T-helper 22 cell (primary cell): ENCODE measurements around the gene CERKL.
"Not testable (repeated sequence)": the region's sequence is repeated elsewhere in the genome, so short reads cannot be mapped to it uniquely, and the experiment has no call there.

Experiments used
- DNase-seq: peaks from one replicate; pipeline ENCODE4 v3.0.0-alpha.2; 2020; ENCODE audit warnings: low read depth

CERKL gene, protein sequence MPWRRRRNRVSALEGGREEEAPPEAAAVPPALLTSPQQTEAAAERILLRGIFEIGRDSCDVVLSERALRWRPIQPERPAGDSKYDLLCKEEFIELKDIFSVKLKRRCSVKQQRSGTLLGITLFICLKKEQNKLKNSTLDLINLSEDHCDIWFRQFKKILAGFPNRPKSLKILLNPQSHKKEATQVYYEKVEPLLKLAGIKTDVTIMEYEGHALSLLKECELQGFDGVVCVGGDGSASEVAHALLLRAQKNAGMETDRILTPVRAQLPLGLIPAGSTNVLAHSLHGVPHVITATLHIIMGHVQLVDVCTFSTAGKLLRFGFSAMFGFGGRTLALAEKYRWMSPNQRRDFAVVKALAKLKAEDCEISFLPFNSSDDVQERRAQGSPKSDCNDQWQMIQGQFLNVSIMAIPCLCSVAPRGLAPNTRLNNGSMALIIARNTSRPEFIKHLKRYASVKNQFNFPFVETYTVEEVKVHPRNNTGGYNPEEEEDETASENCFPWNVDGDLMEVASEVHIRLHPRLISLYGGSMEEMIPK

DNA sequence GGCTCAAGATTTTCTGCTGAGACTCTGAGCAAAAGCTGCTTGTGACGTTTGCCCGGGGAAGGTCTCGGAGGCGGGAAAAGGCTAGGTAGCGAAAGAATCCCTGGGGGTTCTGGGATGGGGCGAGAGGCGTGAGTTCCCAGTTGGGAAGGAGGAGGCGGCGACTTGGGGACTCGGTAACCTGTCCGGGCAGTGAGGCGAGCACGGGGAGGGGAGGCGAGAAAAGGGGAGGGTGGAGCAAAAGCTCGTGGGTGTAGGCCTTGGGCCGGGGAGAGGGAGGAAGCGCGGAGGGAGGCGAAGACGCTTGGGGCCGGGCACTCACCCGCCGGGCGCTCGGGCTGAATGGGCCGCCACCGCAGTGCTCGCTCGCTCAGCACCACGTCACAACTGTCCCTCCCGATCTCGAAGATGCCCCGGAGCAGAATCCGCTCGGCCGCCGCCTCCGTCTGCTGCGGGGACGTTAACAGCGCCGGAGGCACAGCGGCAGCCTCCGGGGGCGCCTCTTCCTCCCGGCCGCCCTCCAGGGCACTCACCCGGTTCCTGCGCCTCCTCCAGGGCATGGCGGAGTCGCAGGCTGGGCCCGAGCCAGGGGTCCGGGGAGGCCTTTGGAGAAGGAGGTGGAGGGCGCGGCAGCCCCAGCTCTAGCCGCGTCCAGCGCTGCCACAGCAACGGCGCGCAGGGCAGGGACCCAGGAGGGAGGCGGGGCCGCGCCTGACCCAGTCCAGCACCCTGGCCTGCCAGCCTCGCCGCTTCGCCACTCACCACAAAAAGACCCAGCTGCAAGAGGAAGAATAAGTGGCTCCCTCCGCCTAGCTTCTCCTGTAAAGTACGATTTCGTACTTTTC lies at the start of gene CERKL:
Gene CERKL (minus strand): TSS at position 656 of the 842 bp plus-strand sequence. CDS start 99 bp downstream, at position 557.
- DNase-seq = no peak

DNA sequence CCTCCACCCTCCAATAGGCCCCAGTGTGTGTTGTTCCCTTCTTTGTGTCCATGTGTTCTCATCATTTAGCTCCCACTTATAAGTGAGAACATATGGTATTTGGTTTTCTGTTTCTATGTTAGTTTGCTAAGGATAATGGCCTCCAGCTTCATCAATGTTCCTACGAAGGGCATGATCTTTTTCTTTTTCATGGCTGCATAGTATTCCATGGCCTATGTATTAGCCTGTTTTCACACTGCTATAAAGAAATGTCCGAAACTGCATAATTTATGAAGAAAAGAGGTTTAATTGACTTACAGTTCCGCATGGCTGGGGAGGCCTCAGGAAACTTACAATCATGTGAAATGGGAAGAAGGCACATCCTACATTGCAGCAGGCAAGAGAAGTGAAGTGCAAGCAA lies 45.6 kb upstream of the CERKL start:
- not testable (repeated sequence) for DNase-seq

DNA sequence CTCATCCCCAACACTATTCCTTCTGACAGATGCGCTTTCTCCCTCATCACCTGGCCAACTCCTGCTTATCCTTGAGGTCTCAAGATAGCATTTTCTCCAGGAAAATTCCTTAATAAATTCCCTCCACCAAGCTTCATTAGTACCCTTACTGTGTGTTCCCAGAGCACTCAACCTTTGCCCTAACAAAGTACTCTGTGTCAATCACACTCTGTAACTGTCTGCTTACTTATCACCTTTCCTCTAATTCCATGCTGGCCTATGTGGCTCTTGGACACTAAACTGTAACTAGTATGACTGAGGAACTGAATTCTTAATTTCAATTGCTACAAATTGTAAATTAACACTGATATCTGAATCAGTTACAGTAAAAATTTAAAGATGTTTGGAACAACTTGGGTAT lies 41.3 kb upstream of the CERKL start:
- no peak for DNase-seq

DNA sequence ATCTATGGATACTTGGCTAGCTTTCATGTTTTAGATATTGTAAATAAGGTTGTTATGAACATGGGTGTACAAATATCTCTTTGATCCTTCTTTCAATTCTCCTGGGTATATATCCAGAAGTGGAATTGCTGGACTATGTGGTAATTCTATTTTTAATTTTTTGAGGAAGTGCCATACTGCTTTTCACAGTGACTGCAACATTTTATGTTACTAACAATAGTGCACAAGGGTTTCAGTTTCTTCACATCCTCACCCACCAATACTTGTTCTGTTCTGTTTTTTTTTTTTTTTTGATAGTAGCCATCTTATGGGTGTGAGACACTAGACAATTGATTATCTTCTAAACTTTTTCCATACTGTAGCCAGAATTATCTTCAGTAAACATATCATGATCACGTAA lies 40.7 kb upstream of the CERKL start:
- no peak for DNase-seq

DNA sequence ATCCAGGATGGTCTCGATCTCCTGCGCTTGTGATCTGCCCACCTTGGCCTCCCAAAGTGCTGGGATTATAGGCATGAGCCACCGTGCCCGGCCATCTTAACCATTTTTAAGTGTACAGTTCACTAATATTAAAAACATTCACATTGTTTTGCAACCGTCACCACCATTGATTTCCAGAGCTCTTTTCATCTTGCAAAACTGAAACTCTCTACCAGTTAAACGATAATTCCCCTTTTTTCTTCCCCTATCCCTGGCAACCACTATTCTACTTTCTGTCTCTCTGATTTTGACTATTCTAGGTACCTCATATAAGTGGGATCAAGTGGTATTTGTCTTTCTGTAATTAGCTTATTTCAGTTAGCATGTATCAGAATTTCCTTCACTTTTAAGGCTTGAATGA lies 40.2 kb upstream of the CERKL start:
- DNase-seq = no peak

DNA sequence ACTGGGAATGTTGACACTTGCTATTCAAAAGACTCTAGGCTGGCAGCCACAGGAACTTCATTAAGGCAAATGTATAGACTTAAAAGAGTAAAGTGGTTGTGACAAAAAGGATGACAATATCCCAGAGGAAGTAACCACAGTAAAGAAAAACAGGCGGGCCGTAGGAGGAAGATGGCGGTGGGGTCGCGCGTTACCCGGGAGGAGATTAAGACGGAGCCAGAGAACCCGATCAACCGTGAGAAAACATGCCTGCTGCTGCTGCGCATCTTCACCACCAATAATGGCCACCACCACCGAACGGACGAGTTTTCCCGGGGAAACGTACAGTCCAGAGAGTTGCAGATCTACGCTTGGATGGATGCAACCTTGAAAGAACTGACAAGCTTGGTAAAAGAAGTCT lies 37.4 kb upstream of the CERKL start:
- DNase-seq = no peak

DNA sequence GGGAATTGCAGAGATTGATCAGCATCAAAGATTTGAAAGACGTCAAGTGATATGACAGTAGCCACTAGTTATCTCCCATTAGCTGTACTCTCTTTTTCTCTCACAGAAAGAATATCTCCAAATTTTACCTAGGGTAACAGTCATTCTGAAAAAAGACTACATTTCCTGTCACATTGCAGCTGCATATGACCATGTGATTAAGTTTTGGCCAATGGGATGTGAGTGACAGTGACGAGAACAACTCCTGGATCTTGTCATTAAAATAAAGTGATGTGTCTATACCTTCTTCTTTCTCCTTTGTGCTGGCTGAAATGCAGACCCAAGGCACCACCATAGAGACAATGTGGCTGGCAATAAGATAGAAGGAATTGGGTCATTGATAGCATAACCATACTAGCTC lies 34.0 kb upstream of the CERKL start:
- no peak for DNase-seq

DNA sequence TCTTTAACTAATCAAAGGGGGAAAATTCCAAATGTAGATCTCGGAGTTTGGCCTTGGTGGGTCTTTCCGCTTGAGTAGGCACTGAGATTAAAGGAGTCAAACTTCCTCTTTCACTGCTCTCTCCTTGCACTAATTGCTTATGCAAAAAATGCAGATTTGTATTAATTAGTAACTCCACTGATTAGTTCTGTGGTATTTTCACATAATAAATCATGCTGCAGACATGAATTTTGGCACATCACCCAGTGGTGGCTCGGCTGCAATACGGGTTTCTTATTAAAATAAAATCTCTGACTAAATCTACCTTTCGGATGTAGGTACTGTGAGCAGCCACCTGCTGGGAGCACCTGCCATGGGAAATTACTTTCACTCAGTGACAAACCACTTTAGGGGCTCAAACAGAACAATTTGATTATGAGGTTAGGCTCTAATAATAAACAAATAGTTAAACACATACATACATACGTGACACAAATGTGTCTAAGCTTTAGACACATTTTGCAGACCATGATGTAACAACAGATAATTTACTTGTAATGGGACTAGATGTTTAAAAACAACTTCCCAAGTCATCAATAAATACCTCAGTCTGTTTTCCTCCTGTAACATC lies 29.8 kb upstream of the CERKL start:
- DNase-seq = no peak

DNA sequence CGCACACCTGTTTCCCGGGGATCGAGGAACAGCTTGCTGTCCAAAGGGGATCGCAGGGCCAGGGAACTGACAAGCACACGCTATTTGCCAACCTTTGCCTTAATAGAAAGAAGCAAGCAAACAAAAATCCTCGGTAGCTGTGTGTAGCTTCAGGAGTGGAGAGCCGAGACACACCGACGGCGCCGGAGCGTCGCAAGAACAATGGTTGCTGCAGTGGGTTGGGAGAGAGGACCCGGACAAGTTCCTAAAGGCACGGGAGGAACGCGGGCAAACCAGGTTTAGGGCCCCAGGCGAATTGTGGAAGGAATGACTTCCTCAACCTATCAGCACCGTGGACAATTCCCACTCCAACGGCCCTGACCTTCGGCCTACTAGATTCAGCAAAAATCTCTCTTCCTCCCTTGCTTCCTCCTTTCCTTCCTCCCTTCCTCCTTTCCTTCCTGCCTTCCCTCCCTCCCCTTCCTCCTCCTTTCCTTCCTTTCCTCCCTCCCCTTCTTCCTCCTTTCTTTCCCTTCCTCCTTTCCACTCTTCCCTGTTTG lies 28.3 kb upstream of the CERKL start:
- no peak for DNase-seq

DNA sequence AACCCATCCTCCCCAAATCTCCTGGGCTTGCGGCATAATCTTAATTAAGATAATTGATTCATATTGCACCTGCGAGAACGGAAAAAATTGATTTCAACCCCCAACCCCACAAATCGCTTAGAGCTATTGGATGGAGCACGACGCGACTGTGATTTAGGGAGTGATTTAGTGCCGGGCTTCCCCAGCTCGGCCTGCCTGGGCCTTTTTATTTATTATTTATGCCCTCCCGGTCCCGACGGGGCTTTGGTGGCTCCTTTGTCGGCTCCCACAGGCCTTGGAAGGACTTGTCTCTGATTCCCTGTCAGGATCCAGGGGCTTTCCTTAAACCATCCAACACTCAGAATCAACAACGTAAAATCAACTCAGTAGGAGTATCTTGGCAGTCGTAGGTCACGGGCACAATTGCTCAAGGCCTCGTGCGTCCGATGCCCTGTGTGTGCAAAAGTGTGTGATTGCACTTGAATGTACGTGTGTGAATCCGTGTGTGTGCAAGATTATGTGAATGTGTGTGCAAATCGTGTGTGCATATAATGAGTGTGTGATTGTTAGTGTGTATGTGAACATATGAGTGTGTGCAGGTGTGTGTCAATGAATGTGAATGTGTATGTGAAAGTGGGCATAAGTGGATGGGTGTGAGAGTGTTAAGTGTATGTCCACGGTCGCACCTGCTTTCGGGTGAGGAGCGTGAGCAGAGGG lies 27.7 kb upstream of the CERKL start:
- no peak for DNase-seq

DNA sequence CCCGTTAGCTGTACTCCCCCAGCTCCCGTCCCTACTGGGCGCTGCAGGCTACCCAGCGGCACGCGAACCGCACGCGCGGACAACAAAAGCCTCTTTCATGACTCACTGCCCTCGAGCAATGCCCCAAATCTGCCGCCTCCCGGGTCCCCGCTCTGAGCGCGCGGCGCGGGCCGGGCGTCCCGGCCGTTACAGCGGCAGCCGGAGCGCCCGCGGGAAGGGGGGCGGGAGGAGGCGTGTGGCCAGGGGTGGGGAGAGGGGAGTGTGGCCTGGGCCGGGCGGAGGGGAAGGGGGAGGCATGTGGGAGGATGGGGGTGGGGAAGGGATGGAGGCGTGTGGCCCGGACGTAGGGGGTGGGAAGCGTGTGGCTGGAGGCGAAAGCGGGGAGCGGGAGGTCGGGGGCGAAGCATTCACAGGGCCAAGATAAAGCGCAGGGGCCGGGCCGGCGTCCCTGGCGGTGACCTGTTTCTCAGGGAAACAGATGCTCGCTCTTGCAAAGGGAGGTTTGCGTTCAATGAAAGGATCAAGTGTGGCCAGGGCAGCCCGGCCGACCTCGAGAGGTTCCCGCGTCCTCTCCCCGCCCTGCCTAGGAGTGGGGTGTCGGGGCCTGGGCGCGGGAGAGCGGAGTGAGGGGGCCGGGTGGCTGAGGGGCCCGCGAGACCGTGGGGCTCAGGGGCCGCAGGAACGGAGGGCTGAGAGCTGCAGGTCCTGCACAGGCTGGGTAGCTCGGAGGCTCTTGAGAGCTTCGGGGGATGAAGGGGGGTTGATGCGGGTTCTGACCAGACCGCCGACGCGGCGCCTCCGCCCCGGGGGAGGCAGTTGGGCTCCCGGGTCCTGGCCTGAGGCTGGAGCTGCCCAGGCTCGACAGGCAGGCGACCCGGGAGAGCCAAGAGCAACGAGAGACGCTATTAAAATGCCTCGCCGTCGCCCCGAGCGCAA lies 26.9 kb upstream of the CERKL start:
- no peak for DNase-seq

DNA sequence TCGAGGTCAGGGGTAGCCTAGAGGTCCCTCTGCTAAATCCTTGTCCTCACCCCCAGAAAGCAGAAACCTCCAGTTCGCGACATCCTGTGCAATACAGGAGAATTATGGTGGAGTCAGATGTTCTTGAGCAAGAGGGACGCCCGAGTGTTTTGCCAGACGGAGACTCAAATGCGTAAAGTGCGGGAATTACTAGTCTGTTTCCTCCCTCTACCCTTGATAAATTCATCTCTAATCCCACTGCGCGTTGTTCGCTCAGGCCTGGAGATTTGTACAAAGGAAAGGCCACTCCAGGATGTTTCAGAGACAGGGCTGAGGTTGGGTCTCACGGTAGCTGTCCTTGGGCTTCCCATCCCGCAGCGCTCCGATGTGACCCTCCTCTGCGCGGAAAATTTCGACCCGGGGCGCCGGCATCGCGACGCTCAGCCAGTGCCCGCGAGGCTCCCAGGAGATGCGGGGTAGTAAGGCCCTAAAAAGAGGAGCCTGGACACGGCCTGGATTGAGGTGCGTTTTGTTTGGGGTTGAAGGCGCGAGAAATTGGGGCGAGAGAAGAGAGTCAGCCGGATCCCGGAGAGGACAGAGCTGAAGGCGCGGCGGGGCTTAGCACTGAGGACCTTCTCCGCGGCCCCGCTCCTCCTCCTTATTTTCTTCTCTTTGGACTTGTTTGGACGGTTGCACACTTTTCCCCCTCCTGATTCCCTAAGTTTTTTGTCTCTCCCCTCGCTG lies 26.1 kb upstream of the CERKL start:
- no peak for DNase-seq

DNA sequence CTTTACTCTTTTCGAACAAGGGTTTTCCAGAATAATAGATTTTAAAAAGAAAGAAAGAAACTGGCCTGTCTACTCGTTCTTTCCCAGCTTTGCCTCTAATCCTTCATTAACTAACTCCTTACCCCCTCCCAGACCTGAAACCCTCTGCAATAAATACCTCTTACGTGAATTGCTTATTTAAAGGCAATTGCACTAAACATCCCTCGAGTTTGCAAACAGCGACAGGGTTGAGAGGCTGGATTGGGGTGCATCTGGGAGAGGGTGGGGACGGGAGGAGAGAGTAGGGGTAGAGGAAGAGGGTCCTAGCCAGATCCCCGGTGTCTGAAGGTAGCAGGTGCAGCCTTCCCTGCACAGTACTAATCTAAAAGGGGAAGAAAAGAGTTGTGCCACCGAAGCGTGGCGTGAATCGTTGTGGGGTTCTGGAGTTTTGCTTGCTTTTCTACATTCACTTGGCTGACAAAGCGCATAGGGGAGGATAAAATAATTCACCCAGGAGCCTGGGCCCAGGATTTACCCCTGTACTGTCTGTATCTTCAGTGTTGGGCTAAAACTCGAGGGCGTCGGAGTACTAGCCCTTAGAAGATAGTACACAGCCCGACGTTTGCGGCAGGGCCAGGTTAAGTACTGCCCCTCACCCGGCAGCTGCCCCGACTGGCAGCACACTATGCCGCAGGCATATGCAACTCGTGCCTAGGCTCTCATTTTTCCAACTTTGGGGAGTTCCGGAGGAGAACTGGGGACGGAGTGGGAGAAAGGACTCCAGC lies 25.3 kb upstream of the CERKL start:
- no peak for DNase-seq

DNA sequence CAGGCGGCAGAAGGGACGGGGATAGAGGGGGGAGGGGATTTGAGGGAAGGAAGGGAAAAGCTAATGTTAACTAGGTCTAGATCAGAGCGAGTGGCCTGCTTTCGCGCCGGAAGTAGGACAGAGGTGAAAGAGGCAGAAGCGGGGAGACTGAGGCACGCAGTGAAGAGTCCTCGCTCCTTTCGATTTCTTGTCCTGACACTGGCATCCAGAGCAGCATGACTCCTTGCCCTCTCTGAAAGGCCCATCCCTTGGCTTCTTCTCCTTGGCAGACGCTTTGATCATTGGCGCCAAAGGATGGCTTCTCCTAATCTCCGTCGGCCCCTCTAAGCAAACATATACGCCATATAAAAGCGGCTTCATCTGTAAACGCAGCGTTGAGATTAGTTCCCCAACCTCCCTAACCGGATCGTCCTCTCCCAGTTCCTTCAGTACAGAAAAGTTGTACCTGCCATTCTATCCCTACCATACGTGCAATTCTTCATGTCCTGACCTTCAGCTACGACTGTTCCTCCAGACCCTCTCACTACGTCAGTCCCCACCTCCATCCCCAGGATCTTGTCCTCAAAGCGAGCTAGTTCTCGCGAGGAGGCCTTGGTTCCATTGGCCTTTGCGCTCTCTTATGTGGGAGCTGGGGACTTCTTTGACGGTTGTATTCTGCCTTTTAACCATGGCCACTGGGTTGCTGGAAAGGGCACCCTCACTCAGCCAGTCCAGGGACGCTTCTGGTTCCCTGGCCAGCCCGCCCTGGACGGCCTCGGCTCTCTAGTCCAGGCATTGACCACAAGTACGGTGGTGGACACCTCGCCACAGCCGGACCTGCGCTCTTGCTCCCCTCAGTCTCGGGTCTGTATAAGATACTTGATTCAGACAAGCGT lies 24.3 kb upstream of the CERKL start:
- no peak for DNase-seq

DNA sequence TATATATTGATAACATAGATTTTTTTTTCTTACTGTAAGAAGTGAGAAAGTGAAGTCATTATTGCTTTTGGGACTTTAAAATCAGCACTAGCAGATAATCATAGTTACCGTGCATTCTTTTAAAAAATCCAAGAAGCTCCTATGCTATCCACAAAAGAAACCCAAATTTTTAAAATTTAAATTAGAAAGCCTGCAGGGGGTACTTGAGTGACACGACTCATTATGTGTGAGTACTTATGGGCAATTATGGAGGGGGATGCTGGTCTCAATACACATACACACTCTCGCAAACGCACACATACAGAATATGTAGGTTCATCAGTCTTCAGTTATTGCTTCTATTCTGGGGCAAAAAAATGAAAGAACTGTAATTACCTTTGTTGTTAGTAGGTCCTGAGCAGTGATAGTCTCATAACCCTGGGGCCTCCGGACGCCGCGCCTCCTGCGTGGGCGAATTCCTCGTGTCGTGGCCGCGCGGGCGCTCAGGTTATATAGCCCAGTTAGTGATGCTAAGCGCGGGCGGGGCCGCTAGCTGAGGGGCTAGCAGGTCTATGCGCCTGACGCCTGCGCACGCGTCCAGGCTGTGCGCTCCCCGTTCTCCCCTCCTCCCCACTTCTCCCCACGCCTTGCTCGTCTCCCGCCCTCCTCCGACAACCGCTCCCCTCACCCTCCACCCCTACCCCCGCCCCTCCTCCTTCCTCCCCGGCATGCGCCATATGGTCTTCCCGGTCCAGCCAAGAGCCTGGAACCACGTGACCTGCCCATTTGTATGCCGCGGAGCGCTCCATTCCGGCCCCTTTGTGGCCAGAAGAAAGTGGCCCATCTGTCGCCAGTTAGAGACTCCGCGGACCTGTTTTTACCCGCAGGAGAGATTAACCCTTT lies 23.4 kb upstream of the CERKL start, which contains the start of gene NEUROD1:
Gene NEUROD1 (minus strand): TSS at position 463 of the 882 bp plus-strand sequence. CDS start 1,657 bp downstream, outside the sequence.
- no peak for DNase-seq

DNA sequence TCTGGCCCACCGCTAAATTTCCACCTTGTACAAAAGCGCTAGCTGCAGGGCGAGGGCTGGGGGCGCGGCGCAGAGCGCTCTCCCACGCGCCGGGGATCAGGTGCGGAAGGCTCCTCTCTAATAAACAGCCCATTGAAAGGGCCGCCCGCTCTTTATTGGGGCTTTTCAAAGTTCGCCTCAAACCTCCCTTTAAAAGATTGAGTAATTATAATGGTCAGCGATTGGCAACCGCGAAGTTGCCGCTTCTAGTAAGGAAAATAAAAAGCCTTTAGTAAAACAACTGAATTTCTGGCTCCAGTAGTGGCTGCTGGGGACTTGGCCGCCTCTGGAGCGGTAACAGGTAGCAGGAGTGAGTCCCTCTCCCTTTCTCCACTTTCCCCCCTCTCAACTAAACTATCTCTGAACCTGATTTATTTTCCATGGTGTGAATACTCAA lies 22.7 kb upstream of the CERKL start:
- DNase-seq = no peak
